ENCODE measurements around the gene TDRD6. TPM values are rescaled to one million over a fixed set of nuclear protein-coding genes. Genes with fewer than 3 reads are reported as not detected.
A peak's percentile ranks its signal among the peaks of the same experiment; 100 is the strongest.

The TDRD6 gene
- total RNA-seq, 1 experiment from 2014 or later, result 0.57 TPM

DNA sequence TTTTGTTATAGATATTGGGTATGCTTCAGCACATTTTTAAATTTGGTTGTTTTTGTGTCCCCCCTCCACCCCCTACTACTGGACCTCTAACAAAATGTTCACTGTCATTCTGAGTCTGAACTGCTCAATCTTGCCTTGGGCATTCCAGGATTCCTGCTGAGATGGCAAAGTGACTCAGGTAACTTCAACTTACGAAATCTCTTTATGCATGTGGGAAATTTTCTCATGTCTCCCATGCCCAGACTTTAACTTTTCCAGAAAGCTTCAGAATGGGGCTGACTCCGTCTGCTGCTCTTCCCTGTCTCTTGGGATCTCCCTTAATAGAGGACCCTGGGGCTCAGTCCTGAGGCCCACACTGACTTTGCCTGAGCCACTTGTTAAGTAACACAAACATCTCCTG, 49.0 kb upstream of the TDRD6 start:
- H3K27me3 ChIP-seq (ENCODE audit: insufficient read depth, low read length), result no peaks in the 10 kb centered on the region
- CTCF ChIA-PET, result interaction anchor here (1.0 kb wide), 1 partner anchor 17 kb away, joined by 4 read pairs; no protein-coding TSS in a partner anchor

DNA sequence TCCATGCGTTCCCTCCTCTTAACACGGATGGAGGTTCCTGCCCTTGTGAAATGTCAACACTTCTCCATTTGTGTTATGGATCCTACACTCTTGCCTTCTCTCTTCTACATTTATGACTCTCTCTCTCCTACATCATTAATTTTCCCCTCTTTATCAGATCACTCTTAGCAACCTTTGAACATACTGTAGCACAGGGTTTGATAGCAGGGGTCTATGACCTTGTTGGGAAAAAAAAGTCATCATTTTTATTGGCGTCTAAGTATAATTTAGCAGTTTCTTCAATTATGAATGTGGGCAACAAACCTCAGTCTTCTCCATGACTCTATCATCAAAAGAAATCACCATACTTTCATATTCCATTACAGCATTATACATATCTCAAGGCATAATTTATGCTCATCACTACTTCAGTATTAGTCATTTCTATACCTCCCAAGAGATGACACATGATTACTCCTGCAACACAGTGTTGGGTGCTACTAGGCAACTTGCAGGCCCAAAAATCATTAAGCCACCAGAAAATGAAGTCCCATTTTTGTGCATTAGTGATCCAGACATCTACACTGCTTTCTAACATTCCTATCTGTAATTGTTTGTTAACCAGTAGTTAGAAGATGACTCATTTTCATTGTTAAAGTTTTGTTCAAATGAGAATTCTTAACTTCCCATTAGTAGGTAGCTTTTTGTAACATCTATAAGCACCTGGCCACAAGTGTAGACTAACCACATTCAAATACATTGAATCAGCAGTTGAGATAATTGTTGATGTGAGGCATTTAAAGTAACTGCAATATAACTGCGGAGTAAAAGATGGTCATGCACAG, 44.5 kb upstream of the TDRD6 start:
- Histone ChIP-seq H3K36me3 (ENCODE audit: control insufficient read depth in 1 of 2, insufficient read depth in 2 of 2, low read length in 2 of 2) (no peaks in the 10 kb centered on the region), H3K4me3 (replicated peaks in 1 of 2; ENCODE audit: low read depth in 1 of 2, low read length in 2 of 2) (no peak overlapping the region), H4K20me1 (ENCODE audit: insufficient read depth) (no peaks in the 10 kb centered on the region), H3K9me2 (ENCODE audit: insufficient read depth) (no peaks in the 10 kb centered on the region), H3K27ac (ENCODE audit: low read depth, low read length) (no peak overlapping the region), H2AFZ (ENCODE audit: low read depth, low read length, poor library complexity, severe bottlenecking) (no peak overlapping the region), H3K27me3 (ENCODE audit: insufficient read depth, low read length) (no peaks in the 10 kb centered on the region), H3K79me2 (ENCODE audit: insufficient read depth, low read length) (no peaks in the 10 kb centered on the region), H3K9me3 (ENCODE audit: control insufficient read depth in 1 of 2, insufficient read depth in 1 of 2, low read depth in 1 of 2, low read length in 2 of 2) (no peaks in the 10 kb centered on the region), H3K9ac (ENCODE audit: low read length) (no peak overlapping the region), H3K4me1 (ENCODE audit: control insufficient read depth in 1 of 2, insufficient read depth in 2 of 2, low read length in 2 of 2) (peaks cover 2 to 6% of the 10 kb centered on the region in 2 experiments; a peak in 1 of 4 replicates), H3K4me2 (ENCODE audit: low read length) (no peak overlapping the region)
- CTCF ChIA-PET, result no interaction called here
- intact Hi-C loops (cut with micrococcal nuclease), result no loop called here
- POLR2A ChIA-PET, result no interaction called here
- RAD21 ChIA-PET (ENCODE audit: low non-redundant PET in 1 of 2, low total read pairs in 2 of 2, uncharacterized antibody in 2 of 2, unreplicated experiment in 2 of 2), result no interaction called here
- ATAC-seq (no peak), DNase-seq (ENCODE audit: low read depth, low spot score) (no peak)
- no TSS peak for BruUV-seq (replicated peaks)
- TF ChIP-seq ZNF274 (IDR thresholded peaks at IDR 0.05; ENCODE audit: low read depth, low read length) (no peak), ATF3 (IDR thresholded peaks at IDR 0.05) (no peak), POLR2A (IDR thresholded peaks at IDR 0.05; ENCODE audit: borderline replicate concordance, extremely low read depth, insufficient read depth, insufficient read length) (no peak), TCF7L2 (IDR thresholded peaks at IDR 0.05; ENCODE audit: borderline replicate concordance, extremely low read depth, insufficient read depth, insufficient read length) (no peak), SIN3A (IDR thresholded peaks at IDR 0.05; ENCODE audit: low read depth) (no peak), RAD21 (IDR thresholded peaks at IDR 0.05; ENCODE audit: low read depth) (no peak), EGR1 (IDR thresholded peaks at IDR 0.05; ENCODE audit: low read depth) (no peak), CEBPB (IDR thresholded peaks at IDR 0.05; ENCODE audit: low read depth) (no peak), FOSL1 (IDR thresholded peaks at IDR 0.05; ENCODE audit: low read depth) (no peak), EZH2phosphoT487 (IDR thresholded peaks at IDR 0.05; ENCODE audit: borderline replicate concordance) (no peak), CTCF (IDR thresholded peaks at IDR 0.05 in 2 of 3, conservative IDR thresholded peaks at IDR 0.05 in 1 of 3; ENCODE audit: borderline replicate concordance in 1 of 3, insufficient read depth in 1 of 3, low read depth in 2 of 3, low read length in 2 of 3) (no peak), SP1 (IDR thresholded peaks at IDR 0.05; ENCODE audit: low read depth) (no peak), POLR2AphosphoS5 (IDR thresholded peaks at IDR 0.05; ENCODE audit: low read depth, low read length) (no peak)
- TF ChIP-seq, protein P1, sequence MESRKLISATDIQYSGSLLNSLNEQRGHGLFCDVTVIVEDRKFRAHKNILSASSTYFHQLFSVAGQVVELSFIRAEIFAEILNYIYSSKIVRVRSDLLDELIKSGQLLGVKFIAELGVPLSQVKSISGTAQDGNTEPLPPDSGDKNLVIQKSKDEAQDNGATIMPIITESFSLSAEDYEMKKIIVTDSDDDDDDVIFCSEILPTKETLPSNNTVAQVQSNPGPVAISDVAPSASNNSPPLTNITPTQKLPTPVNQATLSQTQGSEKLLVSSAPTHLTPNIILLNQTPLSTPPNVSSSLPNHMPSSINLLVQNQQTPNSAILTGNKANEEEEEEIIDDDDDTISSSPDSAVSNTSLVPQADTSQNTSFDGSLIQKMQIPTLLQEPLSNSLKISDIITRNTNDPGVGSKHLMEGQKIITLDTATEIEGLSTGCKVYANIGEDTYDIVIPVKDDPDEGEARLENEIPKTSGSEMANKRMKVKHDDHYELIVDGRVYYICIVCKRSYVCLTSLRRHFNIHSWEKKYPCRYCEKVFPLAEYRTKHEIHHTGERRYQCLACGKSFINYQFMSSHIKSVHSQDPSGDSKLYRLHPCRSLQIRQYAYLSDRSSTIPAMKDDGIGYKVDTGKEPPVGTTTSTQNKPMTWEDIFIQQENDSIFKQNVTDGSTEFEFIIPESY (IDR thresholded peaks at IDR 0.05; ENCODE audit: extremely low read depth, insufficient replicate concordance, low read length), result no peak

More for the DNA sequence above, 49.0 kb upstream of the TDRD6 start:
- intact Hi-C loops (cut with micrococcal nuclease), result no loop called here
- TF ChIP-seq POLR2AphosphoS5 (IDR thresholded peaks at IDR 0.05; ENCODE audit: low read depth, low read length) (no peak), CEBPB (IDR thresholded peaks at IDR 0.05; ENCODE audit: low read depth) (peak; percentile 55), ZNF274 (IDR thresholded peaks at IDR 0.05; ENCODE audit: low read depth, low read length) (no peak), ZFX (IDR thresholded peaks at IDR 0.05) (no peak)
- Histone ChIP-seq H3K9ac (ENCODE audit: low read length) (no peak overlapping the region), H2AFZ (ENCODE audit: low read depth, low read length, poor library complexity, severe bottlenecking) (peak overlapping the region; percentile 8), H3K36me3 (ENCODE audit: control insufficient read depth in 1 of 2, insufficient read depth in 2 of 2, low read length in 2 of 2) (no peaks in the 10 kb centered on the region), H3K27ac (ENCODE audit: low read depth, low read length) (no peak overlapping the region), H3K4me1 (ENCODE audit: control insufficient read depth in 1 of 2, insufficient read depth in 2 of 2, low read length in 2 of 2) (peaks cover 2 to 6% of the 10 kb centered on the region in 2 experiments; a peak in 1 of 4 replicates), H3K4me2 (ENCODE audit: low read length) (no peak overlapping the region), H4K20me1 (ENCODE audit: insufficient read depth) (no peaks in the 10 kb centered on the region), H3K9me2 (ENCODE audit: insufficient read depth) (no peaks in the 10 kb centered on the region), H3K79me2 (ENCODE audit: insufficient read depth, low read length) (no peaks in the 10 kb centered on the region), H3K9me3 (ENCODE audit: control insufficient read depth in 1 of 2, insufficient read depth in 1 of 2, low read depth in 1 of 2, low read length in 2 of 2) (no peaks in the 10 kb centered on the region), H3K4me3 (replicated peaks in 1 of 2; ENCODE audit: low read depth in 1 of 2, low read length in 2 of 2) (no peak overlapping the region)
- ChIA-PET POLR2A (no interaction called here), RAD21 (ENCODE audit: low non-redundant PET in 1 of 2, low total read pairs in 2 of 2, uncharacterized antibody in 2 of 2, unreplicated experiment in 2 of 2) (no interaction called here)
- ATAC-seq (no peak), DNase-seq (ENCODE audit: low read depth, low spot score) (no peak)
- BruUV-seq (replicated peaks), result no TSS peak
